T-helper 2 cell treated with Interferon-gamma antibody and Interleukin-4, amounts not matched to agents 5 μg/mL and 100 μg/mL, for 36 hours (primary cell): ENCODE data around the gene RPS28.
A peak's percentile ranks its signal among the peaks of the same experiment; 100 is the strongest.
"Not testable (repeated sequence)": the region's sequence is repeated elsewhere in the genome, so short reads cannot be mapped to it uniquely, and the experiment has no call there.

Source experiments
- DNase-seq: peaks from one replicate; pipeline ENCODE4 v3.0.0; 2021; ENCODE audit warnings: low spot score
- H3K27ac Mint-ChIP-seq: one replicate; pipeline ENCODE4 v1.8.0; 2021; ENCODE audit warnings: mild to moderate bottlenecking, mixed read lengths
- H3K27me3 Mint-ChIP-seq: one replicate; pipeline ENCODE4 v1.8.0; 2021; ENCODE audit warnings: low read depth, mixed read lengths
- H3K36me3 Mint-ChIP-seq: one replicate; pipeline ENCODE4 v1.8.0; 2021; ENCODE audit warnings: low read depth, mixed read lengths
- H3K4me1 Mint-ChIP-seq: one replicate; pipeline ENCODE4 v1.8.0; 2021; ENCODE audit warnings: low read depth, mixed read lengths
- H3K4me3 Mint-ChIP-seq: one replicate; pipeline ENCODE4 v1.8.0; 2022; ENCODE audit warnings: mild to moderate bottlenecking, moderate library complexity, mixed read lengths
- H3K9me3 Mint-ChIP-seq: one replicate; pipeline ENCODE4 v1.8.0; 2021; ENCODE audit warnings: mixed read lengths

Gene RPS28

DNA sequence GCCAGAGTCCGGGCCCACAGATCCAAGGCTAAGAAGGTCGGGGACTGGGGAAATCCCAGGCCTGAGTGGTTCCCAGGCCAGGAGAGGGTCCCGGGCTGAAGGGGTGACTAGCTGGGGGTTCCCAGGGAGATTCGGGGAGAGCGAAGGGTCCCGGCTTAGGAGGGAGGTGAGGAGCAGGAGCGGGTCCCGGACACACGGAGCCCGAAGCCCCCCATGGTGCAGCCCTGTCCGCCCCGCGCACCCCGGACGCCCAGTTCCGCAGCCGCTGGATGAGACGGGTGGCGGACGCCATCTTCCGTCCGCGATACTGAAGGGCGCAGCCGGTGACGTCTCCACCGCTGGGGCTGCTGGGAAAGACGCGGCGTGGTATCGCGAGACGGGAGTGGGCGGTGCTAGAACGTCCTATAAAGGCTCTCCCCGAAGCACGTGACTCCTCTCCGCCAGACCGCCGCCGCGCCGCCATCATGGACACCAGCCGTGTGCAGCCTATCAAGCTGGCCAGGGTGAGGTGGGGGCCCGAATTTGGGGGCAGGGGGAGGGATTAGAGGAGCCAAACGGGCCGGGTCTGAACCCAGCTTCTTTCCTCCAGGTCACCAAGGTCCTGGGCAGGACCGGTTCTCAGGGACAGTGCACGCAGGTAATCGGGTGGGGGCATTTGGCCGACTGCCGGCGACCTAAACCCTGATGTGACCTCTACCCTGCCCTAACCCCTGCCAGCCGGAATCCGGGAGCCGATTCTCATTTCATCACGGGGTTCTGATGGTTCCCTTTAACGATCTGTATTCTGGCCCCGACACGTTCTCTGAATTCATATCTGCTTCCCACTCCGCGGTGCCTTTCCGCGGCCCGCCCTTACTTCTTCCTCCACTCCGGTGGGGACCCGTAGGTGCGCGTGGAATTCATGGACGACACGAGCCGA is at the start of gene RPS28, which contains the start of gene NDUFA7:
Gene RPS28 (plus strand): TSS at position 430 of the 919 bp plus-strand sequence. CDS start 35 bp downstream, at position 465.
Gene NDUFA7 (minus strand): TSS at position 309 of the 919 bp plus-strand sequence. CDS start 17 bp downstream, at position 292.
- no peaks in the 10 kb centered on the region for H3K9me3 Mint-ChIP-seq
- peak; percentile 93 for DNase-seq
- H3K4me3 Mint-ChIP-seq, result peak within 1 kb of the TSS; percentile 96
- H3K27ac Mint-ChIP-seq, result peak within 1 kb of the TSS; percentile 97
- H3K36me3 Mint-ChIP-seq, result peaks cover 28% of the 10 kb centered on the region
- no peaks in the 10 kb centered on the region for H3K27me3 Mint-ChIP-seq
- peaks cover 20% of the 10 kb centered on the region for H3K4me1 Mint-ChIP-seq

DNA sequence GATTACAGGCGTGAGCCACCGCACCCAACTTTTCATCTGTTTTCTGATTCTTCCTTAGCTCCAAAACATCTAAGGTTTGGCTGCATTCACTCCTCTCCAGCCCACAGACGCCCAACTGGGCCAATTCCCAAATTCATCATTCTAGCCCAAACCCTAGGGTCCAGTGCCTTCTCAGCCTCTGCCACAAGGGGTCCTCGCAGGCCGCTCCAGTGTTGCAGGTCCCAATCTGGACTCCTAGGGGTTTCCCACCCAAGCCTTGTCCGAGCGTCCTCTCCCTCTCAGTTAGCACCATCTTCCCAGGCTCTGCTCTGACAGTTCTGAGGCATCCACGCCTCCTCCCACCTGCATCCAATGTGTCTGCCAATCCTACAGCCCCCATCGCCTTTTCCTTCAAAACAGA is 44.8 kb upstream of the RPS28 start:
- H3K27me3 Mint-ChIP-seq, result not testable (repeated sequence)

DNA sequence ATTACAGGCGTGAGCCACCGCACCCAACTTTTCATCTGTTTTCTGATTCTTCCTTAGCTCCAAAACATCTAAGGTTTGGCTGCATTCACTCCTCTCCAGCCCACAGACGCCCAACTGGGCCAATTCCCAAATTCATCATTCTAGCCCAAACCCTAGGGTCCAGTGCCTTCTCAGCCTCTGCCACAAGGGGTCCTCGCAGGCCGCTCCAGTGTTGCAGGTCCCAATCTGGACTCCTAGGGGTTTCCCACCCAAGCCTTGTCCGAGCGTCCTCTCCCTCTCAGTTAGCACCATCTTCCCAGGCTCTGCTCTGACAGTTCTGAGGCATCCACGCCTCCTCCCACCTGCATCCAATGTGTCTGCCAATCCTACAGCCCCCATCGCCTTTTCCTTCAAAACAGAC is 30.0 kb upstream of the RPS28 start:
- DNase-seq, H3K27ac Mint-ChIP-seq, H3K9me3 Mint-ChIP-seq, H3K36me3 Mint-ChIP-seq, H3K27me3 Mint-ChIP-seq, H3K4me3 Mint-ChIP-seq, H3K4me1 Mint-ChIP-seq: not testable (repeated sequence)

More for the DNA sequence above, 44.8 kb upstream of the RPS28 start:
- not testable (repeated sequence) for H3K36me3 Mint-ChIP-seq, H3K27ac Mint-ChIP-seq, H3K4me3 Mint-ChIP-seq, DNase-seq, H3K9me3 Mint-ChIP-seq, H3K4me1 Mint-ChIP-seq

DNA sequence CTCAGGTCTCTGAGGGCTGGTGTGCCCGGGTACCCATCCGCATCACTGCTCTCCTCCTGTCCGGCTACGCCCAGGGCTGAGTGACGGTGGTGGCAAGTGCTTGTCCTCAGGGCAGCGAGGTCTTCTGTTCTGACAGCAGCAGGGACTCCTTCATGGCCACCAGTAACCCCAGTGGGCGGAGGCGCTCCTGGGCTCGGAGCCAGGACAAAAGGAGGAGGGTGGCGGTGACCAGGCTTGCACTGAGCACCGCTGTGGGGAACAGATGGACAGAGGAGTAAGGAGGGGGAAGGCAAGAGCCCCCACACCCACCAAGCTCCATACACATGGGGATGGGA is 19.0 kb upstream of the RPS28 start:
- Mint-ChIP-seq H3K4me1 (peaks cover 11% of the 10 kb centered on the region), H3K9me3 (no peaks in the 10 kb centered on the region), H3K36me3 (peaks cover 2% of the 10 kb centered on the region), H3K27me3 (no peaks in the 10 kb centered on the region), H3K27ac (no peak overlapping the region), H3K4me3 (no peak overlapping the region)
- no peak for DNase-seq

DNA sequence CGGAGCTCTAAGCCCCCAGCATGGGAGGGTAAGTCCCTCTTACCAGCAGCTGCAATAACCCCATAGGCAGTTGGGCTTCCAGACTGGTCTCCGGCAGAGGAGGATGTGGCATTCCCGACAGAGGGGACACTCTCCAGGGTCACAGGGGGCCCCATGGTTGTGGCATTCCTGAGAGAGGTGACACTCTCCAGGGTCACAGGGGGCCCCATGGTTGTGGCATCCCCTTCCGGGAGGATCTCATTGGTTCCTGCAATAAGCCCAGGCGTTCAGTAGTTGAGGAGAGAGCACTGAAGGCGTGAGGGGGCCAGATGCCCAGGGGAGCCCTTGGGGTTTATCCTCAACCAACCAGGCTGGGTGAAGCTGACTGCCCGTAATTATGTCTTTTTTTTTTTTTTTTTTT is 18.6 kb upstream of the RPS28 start:
- no peaks in the 10 kb centered on the region for H3K27me3 Mint-ChIP-seq
- DNase-seq, result no peak
- no peak overlapping the region for H3K27ac Mint-ChIP-seq

DNA sequence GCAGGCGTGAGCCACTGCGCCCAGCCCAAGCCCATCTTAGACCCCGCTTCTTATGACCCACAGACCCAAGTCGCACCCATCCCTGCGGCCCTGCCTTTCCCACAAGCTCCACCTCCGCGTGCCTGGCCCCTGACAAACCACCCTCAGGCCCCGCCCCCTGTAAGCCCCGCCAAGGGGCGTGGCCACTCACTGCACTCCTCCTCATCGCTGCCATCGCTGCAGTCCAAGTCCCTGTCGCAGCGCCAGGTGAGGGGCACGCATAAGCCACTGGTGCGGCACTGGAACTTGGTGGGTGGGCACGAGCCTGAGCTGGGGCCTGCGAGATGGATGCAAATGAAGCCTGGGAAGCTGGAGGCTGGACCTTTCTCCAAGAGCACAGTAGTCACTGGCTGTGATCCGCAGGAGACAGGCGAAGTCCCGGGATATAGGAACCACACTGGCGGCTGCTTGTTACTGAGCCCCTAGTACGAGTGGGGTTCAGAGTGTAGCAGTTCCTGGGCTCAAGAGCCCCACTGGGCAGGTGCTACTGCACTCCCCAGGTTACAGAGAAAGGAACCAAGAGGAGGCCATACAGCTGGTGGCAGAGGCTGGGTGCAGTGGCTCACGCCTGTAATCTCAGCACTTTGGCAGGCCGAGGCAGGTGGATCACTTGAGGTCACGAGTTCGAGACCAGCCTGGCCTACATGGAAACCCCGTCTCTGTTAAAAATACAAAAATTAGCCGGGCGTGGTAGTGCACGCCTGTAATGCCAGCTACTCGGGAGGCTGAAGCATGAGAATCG is 16.3 kb upstream of the RPS28 start:
- H3K4me3 Mint-ChIP-seq, result no peak overlapping the region
- H3K27me3 Mint-ChIP-seq, result no peaks in the 10 kb centered on the region
- peak; percentile 11 for DNase-seq
- peaks cover 25% of the 10 kb centered on the region for H3K4me1 Mint-ChIP-seq
- no peaks in the 10 kb centered on the region for H3K9me3 Mint-ChIP-seq
- peaks cover 8% of the 10 kb centered on the region for H3K36me3 Mint-ChIP-seq
- peak overlapping the region; percentile 41 for H3K27ac Mint-ChIP-seq

More for the DNA sequence above, 18.6 kb upstream of the RPS28 start:
- H3K4me3 Mint-ChIP-seq, result no peak overlapping the region
- H3K9me3 Mint-ChIP-seq, result no peaks in the 10 kb centered on the region
- H3K4me1 Mint-ChIP-seq, result peaks cover 15% of the 10 kb centered on the region
- peaks cover 2% of the 10 kb centered on the region for H3K36me3 Mint-ChIP-seq

DNA sequence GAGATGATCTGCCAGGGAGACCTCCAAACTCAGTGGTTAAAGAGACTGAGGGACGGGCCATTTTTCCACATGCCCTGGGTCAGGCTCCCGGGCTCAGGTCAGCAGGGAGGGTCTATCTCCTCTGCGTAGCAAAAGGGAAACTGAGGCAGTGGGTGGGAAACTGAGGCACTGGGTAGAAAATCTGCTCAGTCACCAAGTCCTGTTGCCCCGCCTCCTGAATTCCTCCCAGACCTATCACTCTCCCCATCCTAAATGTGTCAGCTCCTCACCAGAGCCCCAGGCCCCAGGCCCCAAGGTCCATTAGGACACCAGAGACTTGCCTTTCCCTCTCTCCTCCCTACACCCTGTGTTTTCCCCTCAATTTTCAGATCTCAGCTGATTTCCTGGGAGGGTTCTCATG is 15.5 kb upstream of the RPS28 start:
- Mint-ChIP-seq H3K4me3 (no peak overlapping the region), H3K27ac (no peak overlapping the region), H3K27me3 (no peaks in the 10 kb centered on the region)

DNA sequence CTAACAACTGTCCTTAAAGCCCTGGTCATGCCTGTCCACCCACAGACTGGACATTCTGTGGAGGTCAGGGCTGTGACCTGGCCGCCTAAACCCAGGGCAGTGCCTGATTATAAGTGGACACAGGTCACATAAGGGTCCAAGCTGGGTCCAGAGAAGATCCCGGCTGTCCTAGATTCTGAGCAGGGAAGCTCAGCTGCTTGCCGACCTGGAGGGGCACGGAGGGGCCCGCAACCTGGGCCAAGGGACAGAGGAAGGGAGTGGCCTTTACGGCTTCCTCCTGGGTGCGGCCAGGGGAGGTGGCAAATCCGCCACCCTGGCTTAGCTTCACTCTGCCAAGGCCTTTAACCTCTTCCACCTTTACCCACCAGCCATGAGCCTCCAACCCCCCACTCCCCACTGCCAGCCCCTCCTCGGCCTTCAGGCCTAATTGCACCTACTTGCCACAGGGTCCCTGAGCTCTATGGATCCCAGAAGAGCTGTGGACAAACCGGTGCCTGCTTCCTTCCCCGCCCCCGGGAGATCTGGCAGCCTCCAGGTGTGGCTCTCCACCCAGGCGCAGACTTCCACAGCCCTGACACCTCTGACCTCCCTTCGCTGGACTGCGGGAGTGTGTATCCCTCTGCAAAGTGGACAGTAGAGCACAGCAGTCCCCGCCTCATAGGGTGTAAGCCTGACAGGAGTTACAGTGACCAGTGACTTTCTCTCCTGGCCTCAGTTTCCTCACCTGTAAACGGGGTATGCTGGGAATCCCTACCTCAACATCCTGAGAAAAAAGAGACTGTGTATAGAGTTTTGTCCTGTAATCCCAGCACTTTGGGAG is 14.9 kb upstream of the RPS28 start:
- no peak for DNase-seq
- Mint-ChIP-seq H3K27ac (no peak overlapping the region), H3K36me3 (peaks cover 11% of the 10 kb centered on the region), H3K27me3 (no peaks in the 10 kb centered on the region), H3K4me1 (peaks cover 25% of the 10 kb centered on the region), H3K9me3 (no peaks in the 10 kb centered on the region), H3K4me3 (peak overlapping the region; percentile 94)

More for the DNA sequence above, 15.5 kb upstream of the RPS28 start:
- Mint-ChIP-seq H3K4me1 (peaks cover 25% of the 10 kb centered on the region), H3K9me3 (no peaks in the 10 kb centered on the region), H3K36me3 (peaks cover 8% of the 10 kb centered on the region)
- DNase-seq, result peak; percentile 2

DNA sequence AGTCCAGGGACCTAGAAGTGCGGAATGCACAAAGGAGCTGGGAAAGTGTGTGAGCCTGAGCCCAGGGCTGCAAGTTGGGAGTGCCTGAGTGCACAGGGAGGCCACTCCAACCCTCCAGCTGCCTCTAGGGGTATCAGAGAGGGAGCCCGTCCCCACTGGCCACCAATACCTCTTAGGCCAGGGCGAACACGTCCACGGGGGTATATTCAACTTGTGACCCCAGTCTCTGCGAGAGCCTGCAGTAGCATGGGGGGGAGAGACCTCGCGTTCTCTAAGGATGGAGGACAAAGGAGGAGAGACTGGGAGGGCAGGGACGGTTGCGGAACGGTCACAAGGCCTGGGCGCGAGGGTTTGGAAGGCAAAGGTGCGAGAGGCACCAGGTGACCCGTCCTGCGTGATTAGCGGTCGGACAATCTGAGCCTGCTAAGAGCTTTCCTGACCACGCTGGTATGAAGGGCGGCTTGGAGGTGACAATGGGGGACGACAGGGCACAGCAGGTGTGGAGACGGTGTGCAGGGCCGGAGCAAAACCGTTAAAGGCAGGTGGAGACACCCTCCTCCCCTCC is 13.8 kb upstream of the RPS28 start:
- no peaks in the 10 kb centered on the region for H3K27me3 Mint-ChIP-seq
- peaks cover 25% of the 10 kb centered on the region for H3K4me1 Mint-ChIP-seq

DNA sequence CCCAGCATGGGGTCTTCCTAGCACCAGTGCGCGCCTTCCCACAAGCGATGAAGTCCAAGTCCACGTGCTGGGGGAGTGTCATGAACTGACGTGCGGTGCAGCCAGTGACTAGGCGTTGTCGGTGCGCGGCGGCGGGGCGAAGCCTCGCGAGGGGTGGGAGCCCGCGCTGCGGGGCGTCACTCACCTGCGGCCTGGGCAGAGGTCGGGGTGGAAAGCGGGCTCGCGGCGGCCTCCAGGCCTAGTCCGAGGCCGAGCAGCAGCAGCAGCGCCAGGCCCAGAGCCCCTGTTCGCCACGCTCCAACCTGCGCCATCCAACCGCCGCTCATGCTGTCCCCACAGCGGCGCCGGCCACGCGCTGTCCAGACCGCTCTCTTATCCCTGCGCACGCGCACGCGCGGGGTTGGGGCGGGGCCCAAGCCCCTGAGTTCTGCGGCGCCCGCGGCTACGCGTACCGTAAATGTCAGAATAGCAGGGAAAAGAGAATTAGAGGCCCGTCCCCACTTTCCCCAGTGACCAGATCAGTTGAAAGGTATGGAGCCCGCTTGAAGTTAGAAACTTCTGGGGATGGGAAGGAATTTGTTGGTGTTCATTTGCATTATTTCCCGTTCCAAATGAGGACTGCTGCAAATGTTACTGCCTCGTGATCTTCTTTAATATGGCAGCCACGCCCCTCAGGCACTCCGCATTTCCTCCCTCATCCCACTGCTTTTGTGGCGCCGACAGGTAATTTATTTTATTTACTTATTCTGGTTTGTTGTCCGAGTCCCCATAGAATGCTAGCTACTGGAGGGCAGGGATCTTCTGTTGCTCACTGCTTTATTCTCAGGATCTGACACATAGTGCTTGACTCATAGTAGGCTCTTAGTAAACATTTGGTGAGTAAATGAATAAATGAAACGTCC is 13.1 kb upstream of the RPS28 start, which contains the start of gene CD320:
Gene CD320 (minus strand): TSS at position 394 of the 902 bp plus-strand sequence. CDS start 68 bp downstream, at position 326.
- DNase-seq, result peak; percentile 90
- Mint-ChIP-seq H3K9me3 (no peaks in the 10 kb centered on the region), H3K27ac (peak within 1 kb of the TSS; percentile 92), H3K4me3 (peak within 1 kb of the TSS; percentile 94), H3K36me3 (peaks cover 8% of the 10 kb centered on the region), H3K4me1 (peaks cover 25% of the 10 kb centered on the region), H3K27me3 (no peaks in the 10 kb centered on the region)

More for the DNA sequence above, 13.8 kb upstream of the RPS28 start:
- DNase-seq, result no peak
- Mint-ChIP-seq H3K4me3 (peak overlapping the region; percentile 94), H3K27ac (peak overlapping the region; percentile 92), H3K36me3 (peaks cover 8% of the 10 kb centered on the region), H3K9me3 (no peaks in the 10 kb centered on the region)

DNA sequence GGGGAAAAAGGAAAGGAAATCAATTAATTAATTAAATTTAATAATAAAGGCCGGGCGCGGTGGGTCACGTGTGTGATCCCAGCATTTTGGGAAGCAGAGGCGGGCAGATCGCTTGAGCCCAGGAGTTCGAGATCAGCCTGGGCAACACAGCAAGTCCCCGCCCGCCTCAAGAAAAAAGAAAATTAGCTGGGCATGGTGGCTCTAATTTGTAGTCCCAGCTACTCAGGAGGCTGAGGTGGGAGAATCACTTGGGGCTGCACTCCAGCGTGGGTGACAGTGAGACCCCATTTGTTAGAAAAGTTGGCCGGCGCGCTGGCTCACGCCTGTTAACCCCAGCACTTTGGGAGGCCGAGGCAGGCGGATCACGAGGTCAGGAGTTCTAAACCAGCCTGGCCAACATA is 12.4 kb upstream of the RPS28 start:
- peaks cover 25% of the 10 kb centered on the region for H3K4me1 Mint-ChIP-seq
- H3K27ac Mint-ChIP-seq, result peak overlapping the region; percentile 89
- DNase-seq, result no peak
- H3K9me3 Mint-ChIP-seq, result no peaks in the 10 kb centered on the region
- peaks cover 11% of the 10 kb centered on the region for H3K36me3 Mint-ChIP-seq
- H3K4me3 Mint-ChIP-seq, result peak overlapping the region; percentile 94
- no peaks in the 10 kb centered on the region for H3K27me3 Mint-ChIP-seq

DNA sequence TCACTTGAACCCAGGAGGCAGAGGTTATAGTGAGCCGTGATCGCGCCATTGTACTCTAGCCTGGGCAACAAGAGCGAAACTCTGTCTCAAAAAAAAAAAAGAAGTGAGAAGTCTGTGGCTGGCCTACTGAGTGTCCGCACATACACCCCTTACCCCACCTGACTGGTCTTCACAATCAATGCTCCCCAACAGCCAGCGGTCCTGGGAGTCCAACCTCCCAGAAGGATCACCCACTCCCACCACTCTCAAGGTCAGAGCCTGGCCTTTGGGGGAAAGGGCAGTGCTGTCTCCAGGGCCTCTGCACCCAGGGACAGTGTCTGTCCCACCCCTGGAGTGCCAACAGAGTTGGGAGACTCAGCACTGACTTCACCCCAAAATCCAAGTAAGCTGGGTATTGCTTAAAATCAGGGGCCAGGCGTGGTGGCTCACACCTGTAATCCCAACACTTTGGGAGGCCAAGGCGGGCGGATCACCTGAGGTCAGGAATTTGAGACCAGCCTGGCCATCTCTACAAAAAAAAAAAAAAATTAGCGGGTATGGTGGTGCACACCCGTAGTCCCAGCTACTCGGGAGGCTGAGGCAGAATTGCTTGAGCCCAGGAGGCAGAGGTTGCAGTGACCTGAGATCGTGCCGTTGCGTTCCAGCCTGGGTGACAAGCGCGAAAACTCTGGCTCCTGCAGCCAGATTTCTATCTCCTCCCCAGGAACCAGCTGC is 10.8 kb upstream of the RPS28 start:
- Mint-ChIP-seq H3K27me3 (no peaks in the 10 kb centered on the region), H3K36me3 (peaks cover 11% of the 10 kb centered on the region), H3K4me1 (peaks cover 25% of the 10 kb centered on the region), H3K4me3 (no peak overlapping the region), H3K9me3 (no peaks in the 10 kb centered on the region), H3K27ac (no peak overlapping the region)
- no peak for DNase-seq
